HCT116 (cell line): Measurements from ENCODE around the gene FKBP14. TPM values are rescaled to one million over a fixed set of nuclear protein-coding genes. Genes with fewer than 3 reads are reported as not detected.

Experiments
- ATAC-seq: fragments of 200-7000 bp; cut with Tn5 transposase; 2 replicates; pipeline ENCODE4 v1.9.1; 2020; ENCODE audit warnings: mild to moderate bottlenecking, moderate library complexity
- BruUV-seq: library from RNA; stranded (reverse); fragments of 400-500 nt; replicated peaks from 2 replicates; lab custom pipeline; 2021; lab: Mats Ljungman, UMichigan
- CTCF ChIA-PET: fragments of 300-600 bp; sonication (Branson Sonifier 250); formaldehyde crosslinking; loops from one replicate; lab custom pipeline; 2021; ENCODE audit warnings: antibody characterized with exemption; lab: Charles Lee
- POLR2A ChIA-PET: fragments of 300-600, 350-600 bp; sonication (Branson Sonifier 250); formaldehyde crosslinking; loops from one replicate; lab custom pipeline; 2021; ENCODE audit warnings: antibody characterized with exemption; lab: Charles Lee
- RAD21 ChIA-PET, 2 experiments: fragments of 300-600 bp; sonication (Branson Sonifier 250); formaldehyde crosslinking; loops; one replicate each; lab custom pipeline; 2023; ENCODE audit warnings: low total read pairs in 2 of 2; ENCODE audit not compliant: uncharacterized antibody in 2 of 2, unreplicated experiment in 2 of 2, low non-redundant PET in 1 of 2; lab: Charles Lee
- DNase-seq: peaks from one replicate; pipeline ENCODE4 v3.0.0-alpha.2; 2010; ENCODE audit warnings: low read depth, low spot score
- H2AFZ ChIP-seq: fragments of 200-600 bp; shearing (Covaris generic), sonication (generic); 2 replicates; pipeline ENCODE4 v1.6.1; 2017; ENCODE audit warnings: low read depth, mixed run types, mixed read lengths, antibody characterized with exemption, low read length; ENCODE audit not compliant: poor library complexity, severe bottlenecking
- H3K27ac ChIP-seq: 2 replicates; pipeline ENCODE4 v1.5.1; 2012; ENCODE audit warnings: low read depth, low read length
- H3K27me3 ChIP-seq: fragments of 200-600 bp; sonication (generic); 2 replicates; pipeline ENCODE4 v1.6.1; 2016; ENCODE audit warnings: mixed run types, low read length, mixed read lengths; ENCODE audit not compliant: insufficient read depth
- H3K36me3 ChIP-seq, 2 experiments: fragments of 200-500 bp in 1 of 2; fragments of 200-600 bp in 1 of 2; sonication (Bioruptor generic) in 1 of 2; sonication (generic) in 1 of 2; 2 replicates each; pipeline versions ENCODE4 v1.5.1 to v1.6.1; 2014 to 2016; ENCODE audit warnings: low read length in 2 of 2, inconsistent platforms in 1 of 2, mixed read lengths in 1 of 2, mixed run types in 1 of 2; ENCODE audit not compliant: insufficient read depth in 2 of 2, control insufficient read depth in 1 of 2
- H3K4me1 ChIP-seq, 2 experiments: fragments of 200-600 bp in 1 of 2; sonication (generic) in 1 of 2; 2 replicates each; pipeline versions ENCODE4 v1.5.1 to v1.6.1; 2012 to 2017; ENCODE audit warnings: low read length in 2 of 2, inconsistent platforms in 1 of 2, mild to moderate bottlenecking in 1 of 2, mixed read lengths in 1 of 2, mixed run types in 1 of 2, moderate library complexity in 1 of 2; ENCODE audit not compliant: insufficient read depth in 2 of 2, control insufficient read depth in 1 of 2
- H3K4me2 ChIP-seq: fragments of 200-600 bp; sonication (generic); 2 replicates; pipeline ENCODE4 v1.6.1; 2017; ENCODE audit warnings: mixed run types, low read length, mixed read lengths
- H3K4me3 ChIP-seq, 2 experiments: fragments of 200-600 bp in 1 of 2; sonication (generic) in 1 of 2; replicated peaks in 1 of 2; 2 replicates each; pipeline ENCODE4 v1.5.1; 2011 to 2016; ENCODE audit warnings: low read length in 2 of 2, control low read depth in 1 of 2, low read depth in 1 of 2, mild to moderate bottlenecking in 1 of 2, mixed read lengths in 1 of 2, mixed run types in 1 of 2
- H3K79me2 ChIP-seq: fragments of 200-600 bp; sonication (generic); 2 replicates; pipeline ENCODE4 v1.6.1; 2017; ENCODE audit warnings: mild to moderate bottlenecking, mixed run types, low read length, moderate library complexity, mixed read lengths; ENCODE audit not compliant: insufficient read depth
- H3K9ac ChIP-seq: fragments of 200-600 bp; sonication (generic); 2 replicates; pipeline ENCODE4 v1.6.1; 2016; ENCODE audit warnings: low read length, mixed read lengths
- H3K9me2 ChIP-seq: fragments of 200-600 bp; sonication (generic), shearing (Covaris generic); 2 replicates; pipeline ENCODE4 v1.6.1; 2017; ENCODE audit warnings: mixed run types, mild to moderate bottlenecking, moderate library complexity; ENCODE audit not compliant: insufficient read depth
- H3K9me3 ChIP-seq, 2 experiments: fragments of 200-500 bp in 1 of 2; fragments of 200-600 bp in 1 of 2; sonication (Bioruptor generic) in 1 of 2; sonication (generic) in 1 of 2; 2 replicates each; pipeline ENCODE4 v1.6.1; 2014 to 2017; ENCODE audit warnings: low read length in 2 of 2, mixed read lengths in 2 of 2, inconsistent platforms in 1 of 2, low read depth in 1 of 2, mild to moderate bottlenecking in 1 of 2, mixed run types in 1 of 2, moderate library complexity in 1 of 2; ENCODE audit not compliant: control insufficient read depth in 1 of 2, insufficient read depth in 1 of 2
- H4K20me1 ChIP-seq: fragments of 200-600 bp; sonication (generic), shearing (Covaris generic); 2 replicates; pipeline ENCODE4 v1.6.1; 2017; ENCODE audit warnings: mixed run types, mild to moderate bottlenecking, moderate library complexity; ENCODE audit not compliant: insufficient read depth
- ATF3 ChIP-seq: IDR thresholded peaks from 2 replicates; pipeline ENCODE4 v1.6.1; 2012
- CBX3 ChIP-seq: IDR thresholded peaks from 2 replicates; pipeline ENCODE4 v1.6.1; 2012; ENCODE audit warnings: low read depth
- CEBPB ChIP-seq: IDR thresholded peaks from 2 replicates; pipeline ENCODE4 v1.6.1; 2012; ENCODE audit warnings: low read depth
- EZH2 ChIP-seq: fragments of 200-600 bp; sonication (generic); IDR thresholded peaks from 2 replicates; pipeline ENCODE4 v1.6.1; 2017; ENCODE audit warnings: antibody characterized with exemption, mixed run types
- POLR2A ChIP-seq: IDR thresholded peaks from 2 replicates; pipeline ENCODE4 v1.7.0; 2011; ENCODE audit warnings: borderline replicate concordance; ENCODE audit not compliant: insufficient read depth, insufficient read length; ENCODE audit errors: extremely low read depth
- REST ChIP-seq: IDR thresholded peaks from 2 replicates; pipeline ENCODE4 v1.6.1; 2012; ENCODE audit warnings: low read depth
- ZNF274 ChIP-seq: fragments of 200-500 bp; sonication (Bioruptor generic); IDR thresholded peaks from 2 replicates; pipeline ENCODE4 v1.6.1; 2014; ENCODE audit warnings: mild to moderate bottlenecking, low read depth, low read length, inconsistent platforms
- intact Hi-C: fragments of 100-400 bp; cut with micrococcal nuclease; formaldehyde crosslinking; loops from 2 replicates; pipeline ENCODE4 v1.10.0; 2022
- total RNA-seq: library from RNA; stranded (reverse); gene quantifications from one replicate; pipeline ENCODE4 v1.2.1, GENCODE V29; 2021; ENCODE audit not compliant: unreplicated experiment
- TF ChIP-seq, protein P1 (sequence below), 3 experiments: fragments of 200-600 bp in 1 of 3; sonication (generic) in 1 of 3; IDR thresholded peaks in 2 of 3; conservative IDR thresholded peaks in 1 of 3; 2 replicates each; pipeline ENCODE4 v1.5.1; 2012 to 2017; ENCODE audit warnings: low read depth in 2 of 3, low read length in 2 of 3, antibody characterized with exemption in 1 of 3, borderline replicate concordance in 1 of 3, control low read depth in 1 of 3, mild to moderate bottlenecking in 1 of 3, mixed read lengths in 1 of 3, mixed run types in 1 of 3, moderate library complexity in 1 of 3; ENCODE audit not compliant: insufficient read depth in 1 of 3

FKBP14 gene
- total RNA-seq, 1 experiment from 2014 or later = 13.6 TPM

DNA sequence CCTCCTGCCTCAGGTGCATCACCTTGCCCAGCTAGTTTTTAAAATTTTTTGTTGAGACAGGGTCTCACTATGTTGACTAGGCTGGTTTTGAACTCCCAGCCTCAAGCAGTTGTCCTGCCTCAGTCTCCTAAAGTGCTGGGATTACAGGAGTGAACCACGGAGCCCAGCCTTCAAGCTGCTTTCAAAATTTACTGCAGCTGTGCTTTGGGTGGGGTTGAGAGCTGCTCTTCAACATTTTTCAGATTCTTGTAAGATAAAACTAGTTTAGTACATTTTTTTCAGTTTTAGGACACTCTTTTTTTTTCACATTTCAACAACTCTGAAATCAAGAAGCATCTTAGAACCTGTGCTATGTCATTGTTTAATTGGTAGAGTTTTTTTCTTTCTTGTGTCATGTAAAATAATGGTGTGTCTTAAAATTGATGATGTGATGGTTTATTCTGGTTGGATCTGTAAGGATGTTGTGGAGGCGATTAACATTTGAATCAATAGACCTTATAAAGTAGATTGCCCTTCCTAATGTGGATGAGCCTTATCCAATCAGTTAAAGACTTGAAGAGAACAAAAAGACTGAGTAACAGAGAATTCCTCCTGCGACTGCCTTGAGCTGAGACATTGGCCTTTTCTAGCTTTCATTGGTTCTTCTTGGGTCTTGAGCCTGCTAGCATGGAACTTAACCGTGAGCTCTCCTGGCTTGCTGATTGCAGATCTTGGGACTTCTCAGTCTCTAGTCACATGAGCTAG lies 15.2 kb upstream of the FKBP14 start:
- Histone ChIP-seq H3K4me3 (no peak overlapping the region), H2AFZ (no peak overlapping the region), H3K9ac (no peak overlapping the region), H3K79me2 (no peaks in the 10 kb centered on the region), H3K4me1 (no peaks in the 10 kb centered on the region)
- no peak for DNase-seq
- ChIA-PET CTCF (interaction anchor here (0.6 kb wide), 1 partner anchor 31 kb away, joined by 3 read pairs; no protein-coding TSS in a partner anchor), POLR2A (no interaction called here)
- ATAC-seq = no peak
- TF ChIP-seq, protein P1, sequence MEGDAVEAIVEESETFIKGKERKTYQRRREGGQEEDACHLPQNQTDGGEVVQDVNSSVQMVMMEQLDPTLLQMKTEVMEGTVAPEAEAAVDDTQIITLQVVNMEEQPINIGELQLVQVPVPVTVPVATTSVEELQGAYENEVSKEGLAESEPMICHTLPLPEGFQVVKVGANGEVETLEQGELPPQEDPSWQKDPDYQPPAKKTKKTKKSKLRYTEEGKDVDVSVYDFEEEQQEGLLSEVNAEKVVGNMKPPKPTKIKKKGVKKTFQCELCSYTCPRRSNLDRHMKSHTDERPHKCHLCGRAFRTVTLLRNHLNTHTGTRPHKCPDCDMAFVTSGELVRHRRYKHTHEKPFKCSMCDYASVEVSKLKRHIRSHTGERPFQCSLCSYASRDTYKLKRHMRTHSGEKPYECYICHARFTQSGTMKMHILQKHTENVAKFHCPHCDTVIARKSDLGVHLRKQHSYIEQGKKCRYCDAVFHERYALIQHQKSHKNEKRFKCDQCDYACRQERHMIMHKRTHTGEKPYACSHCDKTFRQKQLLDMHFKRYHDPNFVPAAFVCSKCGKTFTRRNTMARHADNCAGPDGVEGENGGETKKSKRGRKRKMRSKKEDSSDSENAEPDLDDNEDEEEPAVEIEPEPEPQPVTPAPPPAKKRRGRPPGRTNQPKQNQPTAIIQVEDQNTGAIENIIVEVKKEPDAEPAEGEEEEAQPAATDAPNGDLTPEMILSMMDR (IDR thresholded peaks at IDR 0.05 in 2 of 3, conservative IDR thresholded peaks at IDR 0.05 in 1 of 3; ENCODE audit: borderline replicate concordance in 1 of 3, insufficient read depth in 1 of 3, low read depth in 2 of 3, low read length in 2 of 3) = no peak
- TF ChIP-seq, all 23 proteins: peak for 0
- intact Hi-C loops = no loop called here
- Histone ChIP-seq H3K4me2 (no peak overlapping the region), H3K27me3 (no peaks in the 10 kb centered on the region), H3K36me3 (0 out of 4 replicates have a peak, but pooled peaks cover 0 to 6% of the 10 kb centered on the region in 2 experiments), H3K9me3 (no peaks in the 10 kb centered on the region), H3K27ac (no peak overlapping the region), H4K20me1 (no peaks in the 10 kb centered on the region), H3K9me2 (no peaks in the 10 kb centered on the region)
- RAD21 ChIA-PET = no interaction called here
- BruUV-seq = no TSS peak

- no peak overlapping the region for H3K27ac ChIP-seq
- 0 out of 4 replicates have a peak, but pooled peaks cover 0 to 3% of the 10 kb centered on the region in 2 experiments for H3K36me3 ChIP-seq
- no peak overlapping the region for H3K4me2 ChIP-seq
- H3K9me2 ChIP-seq = no peaks in the 10 kb centered on the region
- no peaks in the 10 kb centered on the region for H3K27me3 ChIP-seq
- ATAC-seq = no peak
- no TSS peak for BruUV-seq
- intact Hi-C loops = no loop called here
- H4K20me1 ChIP-seq = no peaks in the 10 kb centered on the region
- no peak overlapping the region for H3K4me3 ChIP-seq
- no peaks in the 10 kb centered on the region for H3K4me1 ChIP-seq
- ChIA-PET POLR2A (no interaction called here), RAD21 (no interaction called here), CTCF (no interaction called here)
- no peaks in the 10 kb centered on the region for H3K9me3 ChIP-seq
- no peak overlapping the region for H3K9ac ChIP-seq
- H2AFZ ChIP-seq = no peak overlapping the region
- no peaks in the 10 kb centered on the region for H3K79me2 ChIP-seq
- no peak for DNase-seq
- no peak for TF ChIP-seq ATF3
- no peak for TF ChIP-seq CEBPB
- TF ChIP-seq ZNF274 = no peak
- TF ChIP-seq, protein P1 (IDR thresholded peaks at IDR 0.05 in 2 of 3, conservative IDR thresholded peaks at IDR 0.05 in 1 of 3; ENCODE audit: borderline replicate concordance in 1 of 3, insufficient read depth in 1 of 3, low read depth in 2 of 3, low read length in 2 of 3) = no peak
- TF ChIP-seq CBX3 = no peak
- TF ChIP-seq POLR2A = no peak
- no peak for TF ChIP-seq EZH2
- TF ChIP-seq REST = no peak
Observed at GRCh38 chr7:30040938-30041337, 14.4 kb upstream of the FKBP14 start.
